ENCODE measurements around the gene SPINK1.
"Not testable (repeated sequence)": the region's sequence is repeated elsewhere in the genome, so short reads cannot be mapped to it uniquely, and the experiment has no call there.

The SPINK1 gene

GRCh38 chr5:147831465-147831864 lies at the start of gene SPINK1:
Gene SPINK1, minus strand, starts transcription at chr5:147831671. Its CDS starts 94 bp downstream, at chr5:147831577.
- DNase-seq, result no peak

- DNase-seq, result no peak
These were observed 49.0 kb upstream of the SPINK1 start for GRCh38 chr5:147880487-147880886.

GRCh38 chr5:147879784-147880183 lies 48.3 kb upstream of the SPINK1 start:
- no peak for DNase-seq

GRCh38 chr5:147878066-147878759 lies 46.7 kb upstream of the SPINK1 start, which contains the start of gene SCGB3A2:
Gene SCGB3A2, plus strand, starts transcription at chr5:147878711. Its CDS starts 93 bp downstream, at chr5:147878804.
- no peak for DNase-seq

- no peak for DNase-seq
These were observed 45.2 kb upstream of the SPINK1 start for GRCh38 chr5:147876626-147877025.

- no peak for DNase-seq
These were observed 44.7 kb upstream of the SPINK1 start for GRCh38 chr5:147876141-147876540.

- DNase-seq, result no peak
These were observed 43.5 kb upstream of the SPINK1 start for GRCh38 chr5:147874910-147875367.

GRCh38 chr5:147874118-147874875 lies 42.8 kb upstream of the SPINK1 start:
- DNase-seq, result not testable (repeated sequence)

- not testable (repeated sequence) for DNase-seq
These were observed 41.4 kb upstream of the SPINK1 start for GRCh38 chr5:147872744-147873435.

GRCh38 chr5:147871980-147872549 lies 40.6 kb upstream of the SPINK1 start:
- not testable (repeated sequence) for DNase-seq

GRCh38 chr5:147869892-147870291 lies 38.4 kb upstream of the SPINK1 start:
- not testable (repeated sequence) for DNase-seq

GRCh38 chr5:147869112-147869511 lies 37.6 kb upstream of the SPINK1 start:
- DNase-seq, result no peak

GRCh38 chr5:147863454-147864158 lies 32.1 kb upstream of the SPINK1 start:
- DNase-seq, result no peak

- no peak for DNase-seq
These were observed 29.2 kb upstream of the SPINK1 start for GRCh38 chr5:147860641-147861025.

- no peak for DNase-seq
These were observed 28.6 kb upstream of the SPINK1 start for GRCh38 chr5:147859962-147860640.

GRCh38 chr5:147858565-147858964 lies 27.1 kb upstream of the SPINK1 start:
- DNase-seq, result no peak

- DNase-seq, result peak; percentile 47
These were observed 26.0 kb upstream of the SPINK1 start for GRCh38 chr5:147857302-147858129.

- no peak for DNase-seq
These were observed 25.3 kb upstream of the SPINK1 start for GRCh38 chr5:147856801-147857200.

- DNase-seq, result no peak
These were observed 24.3 kb upstream of the SPINK1 start for GRCh38 chr5:147855774-147856069.

- no peak for DNase-seq
These were observed 23.7 kb upstream of the SPINK1 start for GRCh38 chr5:147854894-147855773.

Data from stimulated activated CD4-positive, alpha-beta T cell treated with anti-CD3 and anti-CD28 coated beads, Interleukin-4, amount 100 ng/mL, for 24 hours (primary cell).